ENCODE measurements around the gene PAPOLG.
"Not testable (repeated sequence)": the region's sequence is repeated elsewhere in the genome, so short reads cannot be mapped to it uniquely, and the experiment has no call there.

DNA sequence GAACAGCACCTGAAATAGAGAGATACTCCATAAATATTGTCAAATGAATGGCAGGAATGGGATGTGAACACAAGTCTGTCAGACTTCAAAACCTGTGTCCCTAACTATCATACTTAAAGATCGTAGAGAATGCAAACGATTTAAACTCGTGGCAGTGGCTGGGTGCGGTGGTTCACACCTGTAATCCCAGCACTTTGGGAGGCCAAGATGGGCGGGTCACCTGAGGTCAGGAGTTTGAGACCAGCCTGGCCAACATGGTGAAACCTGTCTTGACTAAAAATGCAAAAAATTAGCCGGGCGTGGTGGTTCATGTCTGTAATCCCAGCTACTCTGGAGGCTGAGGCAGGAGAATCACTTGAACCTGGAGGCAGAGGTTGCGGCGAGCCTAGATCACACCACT is 61.1 kb downstream of the PAPOLG start:
- not testable (repeated sequence) for TF ChIP-seq POLR2A (IDR thresholded peaks at IDR 0.05)
- TF ChIP-seq, protein P1, sequence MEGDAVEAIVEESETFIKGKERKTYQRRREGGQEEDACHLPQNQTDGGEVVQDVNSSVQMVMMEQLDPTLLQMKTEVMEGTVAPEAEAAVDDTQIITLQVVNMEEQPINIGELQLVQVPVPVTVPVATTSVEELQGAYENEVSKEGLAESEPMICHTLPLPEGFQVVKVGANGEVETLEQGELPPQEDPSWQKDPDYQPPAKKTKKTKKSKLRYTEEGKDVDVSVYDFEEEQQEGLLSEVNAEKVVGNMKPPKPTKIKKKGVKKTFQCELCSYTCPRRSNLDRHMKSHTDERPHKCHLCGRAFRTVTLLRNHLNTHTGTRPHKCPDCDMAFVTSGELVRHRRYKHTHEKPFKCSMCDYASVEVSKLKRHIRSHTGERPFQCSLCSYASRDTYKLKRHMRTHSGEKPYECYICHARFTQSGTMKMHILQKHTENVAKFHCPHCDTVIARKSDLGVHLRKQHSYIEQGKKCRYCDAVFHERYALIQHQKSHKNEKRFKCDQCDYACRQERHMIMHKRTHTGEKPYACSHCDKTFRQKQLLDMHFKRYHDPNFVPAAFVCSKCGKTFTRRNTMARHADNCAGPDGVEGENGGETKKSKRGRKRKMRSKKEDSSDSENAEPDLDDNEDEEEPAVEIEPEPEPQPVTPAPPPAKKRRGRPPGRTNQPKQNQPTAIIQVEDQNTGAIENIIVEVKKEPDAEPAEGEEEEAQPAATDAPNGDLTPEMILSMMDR (IDR thresholded peaks at IDR 0.05) = not testable (repeated sequence)
